Cerebellar cortex (tissue), 1 donor: ENCODE results near the gene NRN1.
"Not testable (repeated sequence)": the region's sequence is repeated elsewhere in the genome, so short reads cannot be mapped to it uniquely, and the experiment has no call there.

Experiments
- DNase-seq: peaks from one replicate; pipeline ENCODE4 v3.0.0-alpha.2; 2015; ENCODE audit warnings: low spot score

Gene NRN1

GRCh38 chr6:6006428-6007365 lies at the start of gene NRN1:
Gene NRN1, minus strand, starts transcription at chr6:6006925. Its CDS starts 176 bp downstream, at chr6:6006749.
- peak; percentile 86 for DNase-seq

- DNase-seq: no peak
Observed at GRCh38 chr6:6052216-6052615, 45.5 kb upstream of the NRN1 start.

GRCh38 chr6:6046716-6047115 lies 40.0 kb upstream of the NRN1 start:
- no peak for DNase-seq

GRCh38 chr6:6039946-6040509 lies 33.3 kb upstream of the NRN1 start:
- no peak for DNase-seq

- DNase-seq: no peak
Observed at GRCh38 chr6:6037179-6037578, 30.5 kb upstream of the NRN1 start.

- DNase-seq: no peak
Observed at GRCh38 chr6:6033858-6034257, 27.1 kb upstream of the NRN1 start.

GRCh38 chr6:6026513-6027205 lies 19.9 kb upstream of the NRN1 start:
- DNase-seq: no peak

GRCh38 chr6:6025736-6026135 lies 19.0 kb upstream of the NRN1 start:
- no peak for DNase-seq

- no peak for DNase-seq
Observed at GRCh38 chr6:6024220-6024619, 17.5 kb upstream of the NRN1 start.

- not testable (repeated sequence) for DNase-seq
Observed at GRCh38 chr6:6022841-6023240, 16.1 kb upstream of the NRN1 start.

- DNase-seq: peak; percentile 84
Observed at GRCh38 chr6:6008648-6009421, 2.1 kb upstream of the NRN1 start.

- no peak for DNase-seq
Observed at GRCh38 chr6:6008089-6008647, 1.4 kb upstream of the NRN1 start.

GRCh38 chr6:6007366-6008088 lies 802 bp upstream of the NRN1 start:
- peak; percentile 73 for DNase-seq

GRCh38 chr6:6006006-6006427 lies 708 bp downstream of the NRN1 start:
- DNase-seq: peak; percentile 20

GRCh38 chr6:6005051-6006005 lies 1.4 kb downstream of the NRN1 start:
- DNase-seq: peak; percentile 31

GRCh38 chr6:6004390-6004995 lies 2.2 kb downstream of the NRN1 start:
- peak; percentile 46 for DNase-seq

GRCh38 chr6:6003621-6004366 lies 2.9 kb downstream of the NRN1 start:
- DNase-seq: peak; percentile 74

- peak; percentile 46 for DNase-seq
Observed at GRCh38 chr6:6002848-6003620, 3.7 kb downstream of the NRN1 start.
